Spleen (tissue), 7 donors: ENCODE results near the gene EVC2.

Source experiments
- POLR2AphosphoS5 ChIP-seq, 3 donors: sonication (generic); formaldehyde crosslinking; IDR thresholded peaks; one replicate each; pipeline ENCODE4 v1.5.1; 2017; ENCODE audit warnings: antibody characterized with exemption in 3 of 3
- TF ChIP-seq, protein P1 (sequence below), 11 experiments: fragments of 200-600 bp in 7 of 11; fragments of 450-650 bp in 4 of 11; sonication (generic) in 4 of 11; IDR thresholded peaks in 8 of 11; conservative IDR thresholded peaks in 3 of 11; 1 replicate in 7 of 11; 2 replicates in 4 of 11; pipeline versions ENCODE4 v1.4.0 to v1.8.0; 2016 to 2021; ENCODE audit warnings: antibody characterized with exemption in 11 of 11, inconsistent platforms in 4 of 11, mild to moderate bottlenecking in 1 of 11
- donor health status: DM: no; HTN: no; CAD: no; lungs with moderate emphysema.
- donor health status: DM: no; HTN: no; CAD: no.
- donor health status: DM: no; HTN: no; CAD: no.

DNA sequence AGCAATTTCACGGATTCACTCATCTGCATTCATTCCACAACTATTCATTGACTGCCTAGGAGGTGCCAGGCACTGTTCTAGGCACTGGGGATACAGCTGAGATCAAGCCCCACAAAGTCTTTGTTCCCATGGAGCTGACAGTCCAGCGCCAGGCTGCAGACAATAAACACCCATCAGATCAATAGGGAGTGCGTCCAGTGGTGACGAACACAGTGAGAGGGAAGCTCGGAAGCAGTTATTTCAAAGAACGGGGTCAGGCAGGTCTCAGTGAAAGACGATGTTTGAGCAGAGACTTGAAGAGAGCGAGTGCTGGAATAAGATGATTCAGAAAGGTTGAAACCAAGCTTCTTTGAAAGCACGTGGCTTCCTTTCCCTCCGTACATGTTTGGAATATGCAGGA lies 167.2 kb downstream of the EVC2 start:
- TF ChIP-seq, protein P1, sequence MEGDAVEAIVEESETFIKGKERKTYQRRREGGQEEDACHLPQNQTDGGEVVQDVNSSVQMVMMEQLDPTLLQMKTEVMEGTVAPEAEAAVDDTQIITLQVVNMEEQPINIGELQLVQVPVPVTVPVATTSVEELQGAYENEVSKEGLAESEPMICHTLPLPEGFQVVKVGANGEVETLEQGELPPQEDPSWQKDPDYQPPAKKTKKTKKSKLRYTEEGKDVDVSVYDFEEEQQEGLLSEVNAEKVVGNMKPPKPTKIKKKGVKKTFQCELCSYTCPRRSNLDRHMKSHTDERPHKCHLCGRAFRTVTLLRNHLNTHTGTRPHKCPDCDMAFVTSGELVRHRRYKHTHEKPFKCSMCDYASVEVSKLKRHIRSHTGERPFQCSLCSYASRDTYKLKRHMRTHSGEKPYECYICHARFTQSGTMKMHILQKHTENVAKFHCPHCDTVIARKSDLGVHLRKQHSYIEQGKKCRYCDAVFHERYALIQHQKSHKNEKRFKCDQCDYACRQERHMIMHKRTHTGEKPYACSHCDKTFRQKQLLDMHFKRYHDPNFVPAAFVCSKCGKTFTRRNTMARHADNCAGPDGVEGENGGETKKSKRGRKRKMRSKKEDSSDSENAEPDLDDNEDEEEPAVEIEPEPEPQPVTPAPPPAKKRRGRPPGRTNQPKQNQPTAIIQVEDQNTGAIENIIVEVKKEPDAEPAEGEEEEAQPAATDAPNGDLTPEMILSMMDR (IDR thresholded peaks at IDR 0.05 in 8 of 11, conservative IDR thresholded peaks at IDR 0.05 in 3 of 11) = no peak
- no peak for TF ChIP-seq POLR2AphosphoS5 (IDR thresholded peaks at IDR 0.05)
